H1 (cell line): ENCODE measurements around the gene REG1B. TPM values are rescaled to one million over a fixed set of nuclear protein-coding genes. Genes with fewer than 3 reads are reported as not detected.

Experiments used
- KDM5A ChIP-seq: fragments of 200-600 bp; IDR thresholded peaks from 2 replicates; pipeline ENCODE4 v1.7.1; 2012; ENCODE audit warnings: mild to moderate bottlenecking, low read length, inconsistent platforms, mixed read lengths
- ZNF274 ChIP-seq: IDR thresholded peaks from 2 replicates; pipeline ENCODE4 v1.7.0; 2012; ENCODE audit warnings: low read length, borderline replicate concordance; ENCODE audit errors: extremely low read depth
- polyA plus RNA-seq, 7 experiments: library from polyadenylated mRNA; depleted of rRNA in 3 of 7; stranded (reverse) in 5 of 7; unstranded in 2 of 7; fragments of >200 nt in 5 of 7; fragments of 200-250 nt in 2 of 7; gene quantifications; 1 replicate in 5 of 7; 2 replicates in 1 of 7; 4 replicates in 1 of 7; pipeline versions ENCODE4 v1.2.1 to v1.2.3, GENCODE V29; 2011 to 2013; ENCODE audit warnings: missing spikeins in 2 of 7, mixed read lengths in 2 of 7
- total RNA-seq: library from RNA; stranded (reverse); fragmentation: NEBNext Ultra II Directional; extraction: Animal tissue kit (Norgen Biotek cat#: 25700); gene quantifications from 2 replicates; pipeline ENCODE4 v1.2.1, GENCODE V29; 2021

The REG1B gene
- total and polyA plus RNA-seq, 2 of the 8 experiments (the other 6 are each of a cell fraction or from before 2014, with no cell fraction given): not detected

- TF ChIP-seq KDM5A: no peak
- no peak for TF ChIP-seq ZNF274
Observed at GRCh38 chr2:79083597-79084251, 4.1 kb downstream of the REG1B start (continued).
